Measurements from ENCODE around the gene IGFLR1.

Gene IGFLR1

GRCh38 chr19:35781650-35782049 is 39.4 kb upstream of the IGFLR1 start:
- Histone ChIP-seq H2AFZ (ENCODE audit: low read length) (no peak overlapping the region), H3K27ac (ENCODE audit: low read length) (no peak overlapping the region), H3K36me3 (replicated peaks; ENCODE audit: insufficient read depth, low read length) (no peaks in the 10 kb centered on the region), H3F3A (ENCODE audit: insufficient read depth, low read length) (no peaks in the 10 kb centered on the region), H3K9me3 (replicated peaks; ENCODE audit: insufficient read depth, low read length) (no peaks in the 10 kb centered on the region), H3K4me1 (ENCODE audit: low read length) (peaks cover under 1% of the 10 kb centered on the region; the same call in 1 of the 2 replicates), H3K27me3 (replicated peaks; ENCODE audit: insufficient read depth, low read length) (no peaks in the 10 kb centered on the region), H3K4me3 (ENCODE audit: low read length) (no peak overlapping the region), H4K20me1 (ENCODE audit: insufficient read depth, low read length) (no peaks in the 10 kb centered on the region), H3K4me2 (ENCODE audit: low read depth, low read length) (no peak overlapping the region), H3K9ac (ENCODE audit: low read length) (no peak overlapping the region), H3K9me2 (replicated peaks; ENCODE audit: insufficient read depth, low read length) (no peaks in the 10 kb centered on the region), H3K79me2 (ENCODE audit: low read length) (peaks cover 3% of the 10 kb centered on the region)
- DNase-seq, result no peak
- TF ChIP-seq EZH2 (optimal IDR thresholded peaks at IDR 0.05; ENCODE audit: low read depth, low read length), result no peak
- no peak for TF ChIP-seq EZH2phosphoT487 (IDR thresholded peaks at IDR 0.05; ENCODE audit: low read length)
- TF ChIP-seq, protein P1, sequence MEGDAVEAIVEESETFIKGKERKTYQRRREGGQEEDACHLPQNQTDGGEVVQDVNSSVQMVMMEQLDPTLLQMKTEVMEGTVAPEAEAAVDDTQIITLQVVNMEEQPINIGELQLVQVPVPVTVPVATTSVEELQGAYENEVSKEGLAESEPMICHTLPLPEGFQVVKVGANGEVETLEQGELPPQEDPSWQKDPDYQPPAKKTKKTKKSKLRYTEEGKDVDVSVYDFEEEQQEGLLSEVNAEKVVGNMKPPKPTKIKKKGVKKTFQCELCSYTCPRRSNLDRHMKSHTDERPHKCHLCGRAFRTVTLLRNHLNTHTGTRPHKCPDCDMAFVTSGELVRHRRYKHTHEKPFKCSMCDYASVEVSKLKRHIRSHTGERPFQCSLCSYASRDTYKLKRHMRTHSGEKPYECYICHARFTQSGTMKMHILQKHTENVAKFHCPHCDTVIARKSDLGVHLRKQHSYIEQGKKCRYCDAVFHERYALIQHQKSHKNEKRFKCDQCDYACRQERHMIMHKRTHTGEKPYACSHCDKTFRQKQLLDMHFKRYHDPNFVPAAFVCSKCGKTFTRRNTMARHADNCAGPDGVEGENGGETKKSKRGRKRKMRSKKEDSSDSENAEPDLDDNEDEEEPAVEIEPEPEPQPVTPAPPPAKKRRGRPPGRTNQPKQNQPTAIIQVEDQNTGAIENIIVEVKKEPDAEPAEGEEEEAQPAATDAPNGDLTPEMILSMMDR (IDR thresholded peaks at IDR 0.05; ENCODE audit: low read length), result no peak

DNA sequence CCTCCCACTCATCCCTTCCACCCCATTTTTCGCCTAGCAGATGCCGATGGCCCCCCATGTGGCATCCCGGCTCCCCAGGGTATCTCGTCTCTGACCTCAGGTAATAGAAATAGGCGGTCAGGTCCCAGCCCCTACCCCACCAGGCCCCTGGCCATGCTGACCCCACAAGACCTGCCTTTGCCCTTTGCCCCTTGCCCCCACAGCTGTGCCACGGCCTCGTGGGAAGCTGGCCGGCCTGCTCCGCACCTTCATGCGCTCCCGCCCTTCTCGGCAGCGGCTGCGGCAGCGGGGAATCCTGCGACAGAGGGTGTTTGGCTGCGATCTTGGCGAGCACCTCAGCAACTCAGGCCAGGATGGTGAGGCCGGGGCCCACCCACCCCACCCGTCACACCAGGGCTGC is 38.5 kb upstream of the IGFLR1 start:
- no peak overlapping the region for H3K27ac ChIP-seq (ENCODE audit: low read length)
- peaks cover 7% of the 10 kb centered on the region for H3K4me1 ChIP-seq (ENCODE audit: low read length)
- H3K79me2 ChIP-seq (ENCODE audit: low read length), result peaks cover 13% of the 10 kb centered on the region
- no peak overlapping the region for H3K9ac ChIP-seq (ENCODE audit: low read length)
- no peaks in the 10 kb centered on the region for H4K20me1 ChIP-seq (ENCODE audit: insufficient read depth, low read length)
- H3K27me3 ChIP-seq (replicated peaks; ENCODE audit: insufficient read depth, low read length), result no peaks in the 10 kb centered on the region
- no peak overlapping the region for H3K4me2 ChIP-seq (ENCODE audit: low read depth, low read length)
- no peak for DNase-seq
- no peaks in the 10 kb centered on the region for H3K9me3 ChIP-seq (replicated peaks; ENCODE audit: insufficient read depth, low read length)
- H3F3A ChIP-seq (ENCODE audit: insufficient read depth, low read length), result no peaks in the 10 kb centered on the region
- TF ChIP-seq, protein P1 (IDR thresholded peaks at IDR 0.05; ENCODE audit: low read length), result no peak
- TF ChIP-seq EZH2 (optimal IDR thresholded peaks at IDR 0.05; ENCODE audit: low read depth, low read length), result no peak
- no peak for TF ChIP-seq EZH2phosphoT487 (IDR thresholded peaks at IDR 0.05; ENCODE audit: low read length)
- H3K4me3 ChIP-seq (ENCODE audit: low read length), result no peak overlapping the region
- no peaks in the 10 kb centered on the region for H3K36me3 ChIP-seq (replicated peaks; ENCODE audit: insufficient read depth, low read length)
- H2AFZ ChIP-seq (ENCODE audit: low read length), result no peak overlapping the region
- no peaks in the 10 kb centered on the region for H3K9me2 ChIP-seq (replicated peaks; ENCODE audit: insufficient read depth, low read length)

GRCh38 chr19:35780058-35780457 is 37.8 kb upstream of the IGFLR1 start:
- H2AFZ ChIP-seq (ENCODE audit: low read length), result no peak overlapping the region
- no peaks in the 10 kb centered on the region for H3K27me3 ChIP-seq (replicated peaks; ENCODE audit: insufficient read depth, low read length)
- H4K20me1 ChIP-seq (ENCODE audit: insufficient read depth, low read length), result no peaks in the 10 kb centered on the region
- H3K9me3 ChIP-seq (replicated peaks; ENCODE audit: insufficient read depth, low read length), result no peaks in the 10 kb centered on the region
- peaks cover 13% of the 10 kb centered on the region for H3K79me2 ChIP-seq (ENCODE audit: low read length)
- H3K4me1 ChIP-seq (ENCODE audit: low read length), result peaks cover 7% of the 10 kb centered on the region
- no peak for DNase-seq
- H3K27ac ChIP-seq (ENCODE audit: low read length), result no peak overlapping the region
- no peak overlapping the region for H3K4me2 ChIP-seq (ENCODE audit: low read depth, low read length)
- H3K9me2 ChIP-seq (replicated peaks; ENCODE audit: insufficient read depth, low read length), result no peaks in the 10 kb centered on the region
- no peaks in the 10 kb centered on the region for H3K36me3 ChIP-seq (replicated peaks; ENCODE audit: insufficient read depth, low read length)
- no peak overlapping the region for H3K4me3 ChIP-seq (ENCODE audit: low read length)
- no peak for TF ChIP-seq EZH2 (optimal IDR thresholded peaks at IDR 0.05; ENCODE audit: low read depth, low read length)
- TF ChIP-seq, protein P1 (IDR thresholded peaks at IDR 0.05; ENCODE audit: low read length), result no peak
- no peak for TF ChIP-seq EZH2phosphoT487 (IDR thresholded peaks at IDR 0.05; ENCODE audit: low read length)
- H3K9ac ChIP-seq (ENCODE audit: low read length), result no peak overlapping the region
- no peaks in the 10 kb centered on the region for H3F3A ChIP-seq (ENCODE audit: insufficient read depth, low read length)
